GM11168 (cell line): ENCODE measurements around the gene NLRP6.
"Not testable (repeated sequence)": the region's sequence is repeated elsewhere in the genome, so short reads cannot be mapped to it uniquely, and the experiment has no call there.

Source experiments
- in situ Hi-C: fragments of 300-500 bp; cut with MboI; formaldehyde crosslinking; loops from one replicate; pipeline ENCODE4 v1.12.0; 2022; ENCODE audit warnings: low sequenced_read_pairs; ENCODE audit not compliant: unreplicated experiment

Gene NLRP6

DNA sequence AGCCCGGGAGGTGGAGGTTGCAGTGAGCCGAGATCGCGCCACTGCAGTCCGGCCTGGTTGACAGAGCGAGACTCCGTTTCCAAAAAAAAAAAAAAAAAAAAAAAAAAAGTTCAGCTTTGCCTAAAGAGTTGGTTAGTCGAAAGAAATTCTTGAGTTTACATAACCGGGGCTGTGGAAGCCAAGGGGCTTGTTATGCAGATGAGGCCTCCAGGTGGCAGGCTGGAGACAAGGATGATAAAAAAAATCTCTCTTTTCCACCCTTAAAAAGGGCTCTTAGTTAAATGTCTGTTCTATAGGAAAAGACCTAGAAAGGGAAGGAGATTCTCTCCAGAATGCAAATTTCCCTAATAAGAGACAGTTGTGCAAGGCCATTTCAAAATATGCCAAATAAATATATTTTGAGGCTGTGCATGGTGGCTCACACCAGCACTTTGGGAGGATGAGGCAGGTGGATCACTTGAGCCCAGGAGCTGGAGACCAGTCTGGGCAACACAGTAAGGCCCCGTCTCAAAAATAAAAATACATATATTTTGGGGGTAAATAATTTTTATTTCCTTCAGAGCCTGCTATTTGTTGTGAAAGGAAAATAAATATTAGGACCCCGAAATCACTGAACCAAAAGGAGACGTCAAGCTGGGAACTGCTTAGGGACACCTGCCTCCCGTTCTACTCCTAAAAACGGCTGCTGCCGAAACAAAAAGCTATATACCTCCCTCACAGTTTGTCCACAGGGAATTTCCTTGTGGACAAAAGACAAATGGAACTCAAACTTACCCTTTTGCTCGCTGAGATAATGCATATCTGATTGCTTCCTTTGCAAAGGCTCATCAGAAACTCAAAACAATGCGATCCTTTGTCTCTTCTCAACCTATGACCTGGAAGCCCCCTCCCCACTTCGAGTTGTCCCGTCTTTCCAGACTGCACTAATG, 27.0 kb downstream of the NLRP6 start:
- in situ Hi-C loops, result loop anchor here (5.0 kb wide), 1 partner anchor 42 kb away; no protein-coding TSS in a partner anchor

- in situ Hi-C loops, result no loop called here
Measured at GRCh38 chr11:305844-306211, 27.6 kb downstream of the NLRP6 start.

- in situ Hi-C loops, result no loop called here
Measured at GRCh38 chr11:306645-307371, 28.6 kb downstream of the NLRP6 start.

- in situ Hi-C loops, result not testable (repeated sequence)
Measured at GRCh38 chr11:307766-308708, 29.8 kb downstream of the NLRP6 start, which contains the start of gene IFITM2. Gene IFITM2 (plus strand): TSS chr11:307816. CDS start chr11:308193, 377 bp downstream.

GRCh38 chr11:308740-309665, 30.8 kb downstream of the NLRP6 start:
- in situ Hi-C loops, result not testable (repeated sequence)

DNA sequence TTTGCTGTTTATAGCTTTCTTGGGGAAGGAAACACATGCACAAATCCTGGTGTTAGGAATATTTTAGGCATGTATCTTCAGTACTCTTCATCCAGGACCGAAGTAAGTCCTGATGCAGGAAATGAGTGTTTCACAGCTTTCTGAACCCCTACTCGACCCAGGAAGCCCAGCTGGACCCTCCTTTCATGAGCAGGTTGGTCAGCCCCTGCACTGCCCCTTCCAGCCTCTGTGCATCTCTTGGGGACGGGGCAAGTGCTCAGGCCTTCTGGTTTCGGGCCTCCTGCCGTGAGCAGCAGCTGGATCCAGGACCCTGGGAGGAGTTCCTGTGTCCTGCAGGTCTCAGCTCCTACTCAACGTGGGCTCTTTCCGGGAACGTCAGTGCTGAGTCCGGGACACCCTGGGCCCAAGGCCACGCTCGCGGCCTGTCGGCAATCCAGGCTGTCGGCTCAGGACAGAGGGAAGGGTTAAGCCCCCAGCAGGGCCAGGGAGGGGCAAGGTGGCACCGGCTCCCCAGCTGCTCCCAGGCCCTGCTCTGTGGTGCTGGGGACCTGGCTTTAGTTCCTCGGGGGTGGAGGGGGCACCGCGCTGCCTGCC, 31.9 kb downstream of the NLRP6 start:
- in situ Hi-C loops, result not testable (repeated sequence)

DNA sequence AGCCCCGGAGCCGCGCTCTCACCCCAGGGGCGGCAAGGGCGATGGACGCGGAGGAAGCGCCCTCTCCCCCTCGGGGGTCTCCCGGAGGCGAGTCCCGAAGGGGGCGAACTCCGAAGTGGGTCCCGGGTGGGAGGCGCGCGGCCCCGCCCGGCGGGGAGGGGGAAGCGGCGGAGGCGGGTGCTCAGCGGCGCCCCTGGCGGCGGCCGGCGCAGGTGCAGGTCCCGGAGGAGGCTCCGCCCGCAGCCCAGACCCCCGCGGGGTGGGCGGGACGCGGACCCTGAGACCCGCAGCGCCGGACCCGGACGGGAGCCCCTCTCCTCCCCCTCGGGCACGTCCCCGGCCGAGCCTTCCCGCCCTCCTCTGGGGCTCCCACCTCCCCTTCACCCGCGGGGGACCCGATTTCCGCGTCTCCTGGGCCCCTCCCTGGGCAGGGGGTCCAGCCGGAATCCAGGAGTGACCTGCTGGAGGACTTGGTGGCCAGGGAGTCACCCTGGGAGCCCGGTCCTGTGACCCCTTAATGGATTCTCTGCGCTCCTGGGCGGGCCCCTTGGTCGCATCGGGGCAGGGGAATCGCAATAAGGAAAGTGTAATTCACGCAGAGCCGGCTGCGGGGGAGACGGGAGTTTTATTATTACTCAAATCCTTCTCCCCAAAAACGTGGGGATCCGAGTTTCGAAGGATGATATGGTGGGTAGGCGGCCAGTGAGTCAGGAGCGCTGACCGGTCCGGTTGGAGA, 33.0 kb downstream of the NLRP6 start:
- in situ Hi-C loops, result not testable (repeated sequence)

- in situ Hi-C loops, result no loop called here
Measured at GRCh38 chr11:312092-312816, 34.0 kb downstream of the NLRP6 start.

GRCh38 chr11:313304-313786, 35.1 kb downstream of the NLRP6 start:
- in situ Hi-C loops, result no loop called here

GRCh38 chr11:313787-314553, 35.8 kb downstream of the NLRP6 start, which contains the start of gene IFITM1:
Gene IFITM1 (plus strand): TSS chr11:314040. CDS start chr11:314171, 131 bp downstream.
- in situ Hi-C loops, result no loop called here

DNA sequence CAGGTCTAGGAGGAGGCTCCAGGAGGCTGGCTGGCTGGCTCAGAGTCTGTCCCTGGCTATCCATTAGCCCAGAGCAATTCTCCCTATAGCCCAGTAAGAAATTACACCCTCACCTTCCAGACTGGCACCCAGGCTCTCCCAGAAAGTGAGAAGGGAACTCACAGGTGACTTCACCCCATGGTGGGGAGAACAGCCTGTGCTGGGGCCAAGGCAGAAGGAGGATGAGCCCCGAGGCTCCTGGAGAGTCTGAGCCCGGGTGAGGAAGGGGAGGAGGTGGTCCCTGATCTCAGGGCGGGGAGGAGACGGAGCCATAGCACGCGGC, 36.3 kb downstream of the NLRP6 start:
- in situ Hi-C loops, result not testable (repeated sequence)

- in situ Hi-C loops, result no loop called here
Measured at GRCh38 chr11:315051-315481, 36.9 kb downstream of the NLRP6 start.

- in situ Hi-C loops, result no loop called here
Measured at GRCh38 chr11:315516-315994, 37.3 kb downstream of the NLRP6 start.

- in situ Hi-C loops, result no loop called here
Measured at GRCh38 chr11:316031-316701, 38.0 kb downstream of the NLRP6 start.

GRCh38 chr11:316891-317301, 38.7 kb downstream of the NLRP6 start:
- in situ Hi-C loops, result no loop called here
